Left forelimb (tissue), 1 donor: Measurements from ENCODE around the gene SULF2.

ENCODE experiments used
- DNase-seq: peaks from one replicate; pipeline ENCODE4 v3.0.0-alpha.2; 2018; ENCODE audit warnings: low spot score

The SULF2 gene

GRCh38 chr20:47708953-47709833 lies 76.1 kb downstream of the SULF2 start:
- no peak for DNase-seq

GRCh38 chr20:47708140-47708807 lies 77.0 kb downstream of the SULF2 start:
- DNase-seq = no peak

GRCh38 chr20:47706345-47706744 lies 78.9 kb downstream of the SULF2 start:
- no peak for DNase-seq

- no peak for DNase-seq
Measured at GRCh38 chr20:47705497-47705856, 79.8 kb downstream of the SULF2 start.

GRCh38 chr20:47704746-47705496 lies 80.4 kb downstream of the SULF2 start:
- DNase-seq = no peak

GRCh38 chr20:47703748-47704147 lies 81.5 kb downstream of the SULF2 start:
- DNase-seq = no peak

GRCh38 chr20:47701612-47702011 lies 83.7 kb downstream of the SULF2 start:
- no peak for DNase-seq

- DNase-seq = no peak
Measured at GRCh38 chr20:47700327-47700726, 85.0 kb downstream of the SULF2 start.

GRCh38 chr20:47699818-47700217 lies 85.5 kb downstream of the SULF2 start:
- DNase-seq = no peak

- no peak for DNase-seq
Measured at GRCh38 chr20:47698142-47698541, 87.1 kb downstream of the SULF2 start.

- DNase-seq = no peak
Measured at GRCh38 chr20:47696856-47697255, 88.4 kb downstream of the SULF2 start.

GRCh38 chr20:47694021-47694818 lies 91.1 kb downstream of the SULF2 start:
- DNase-seq = no peak

GRCh38 chr20:47691625-47692024 lies 93.7 kb downstream of the SULF2 start:
- DNase-seq = no peak

- no peak for DNase-seq
Measured at GRCh38 chr20:47689731-47690130, 95.5 kb downstream of the SULF2 start.

GRCh38 chr20:47688385-47689381 lies 96.6 kb downstream of the SULF2 start:
- no peak for DNase-seq

GRCh38 chr20:47687095-47687987 lies 97.9 kb downstream of the SULF2 start:
- no peak for DNase-seq

GRCh38 chr20:47686545-47686944 lies 98.7 kb downstream of the SULF2 start:
- no peak for DNase-seq

GRCh38 chr20:47684306-47685080 lies 100.8 kb downstream of the SULF2 start:
- DNase-seq = no peak

- no peak for DNase-seq
Measured at GRCh38 chr20:47682916-47683315, 102.4 kb downstream of the SULF2 start.
